Erythroblast (primary cell): Measurements from ENCODE around the gene CDHR2.

Experiments
- GATA1 ChIP-seq: IDR thresholded peaks from 2 replicates; pipeline ENCODE4 v1.6.1; 2011; ENCODE audit warnings: low read depth, mild to moderate bottlenecking, control low read depth, low read length, moderate library complexity
- POLR2A ChIP-seq: IDR thresholded peaks from 2 replicates; pipeline ENCODE4 v1.6.1; 2011; ENCODE audit warnings: mild to moderate bottlenecking, low read length

DNA sequence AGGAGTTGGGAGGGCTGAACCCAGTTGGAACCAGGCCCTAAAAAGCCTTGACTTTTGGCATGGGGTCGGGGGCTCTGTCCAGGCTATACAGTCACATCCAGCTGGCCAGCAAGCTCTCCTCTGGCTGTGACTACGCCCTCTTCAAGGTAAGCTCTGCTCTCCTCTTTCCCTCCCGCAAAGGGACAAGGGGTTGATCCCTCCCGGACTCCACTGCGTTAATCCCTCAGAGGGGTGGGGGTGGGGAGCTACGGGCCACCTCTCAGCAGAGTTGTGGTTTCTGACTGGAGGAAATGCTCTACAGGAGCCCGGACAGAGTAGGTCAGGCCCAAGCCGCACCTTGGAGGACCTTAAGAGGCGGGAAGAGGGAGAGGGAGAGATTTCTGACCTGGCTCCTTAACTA is 95.2 kb downstream of the CDHR2 start:
- TF ChIP-seq POLR2A: no peak
- TF ChIP-seq GATA1: no peak
